GM19455 (cell line): ENCODE data around the gene RPTOR.

Experiments used
- ATAC-seq: cut with Tn5 transposase; IDR thresholded peaks from one replicate; pipeline ENCODE4 v1.9.1; 2021; ENCODE audit not compliant: unreplicated experiment

The RPTOR gene

GRCh38 chr17:80951121-80952090, 406.8 kb downstream of the RPTOR start:
- no peak for ATAC-seq

DNA sequence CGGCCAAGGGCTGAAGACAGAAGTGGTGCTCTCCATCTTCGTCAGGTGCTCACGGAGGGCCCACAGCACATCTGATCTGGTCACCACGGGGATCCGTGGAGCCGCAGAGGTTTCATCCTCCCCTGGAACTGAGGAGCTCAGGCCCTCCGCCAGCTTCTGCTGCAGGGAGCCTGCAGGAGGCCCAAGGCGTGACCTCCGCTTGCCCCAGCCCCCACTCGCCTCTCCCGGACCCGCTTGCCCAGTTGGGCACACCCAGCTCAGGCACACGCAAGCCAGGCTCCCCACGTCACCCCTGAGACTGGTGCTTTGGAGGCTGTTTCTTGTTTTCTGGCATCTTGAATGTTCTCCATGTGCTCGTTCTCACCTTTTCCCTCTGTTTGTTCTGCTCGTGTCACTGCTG, 407.7 kb downstream of the RPTOR start:
- no peak for ATAC-seq

GRCh38 chr17:80953471-80954315, 409.1 kb downstream of the RPTOR start:
- ATAC-seq, result no peak

- ATAC-seq, result no peak
Observed at GRCh38 chr17:80955078-80955477, 410.4 kb downstream of the RPTOR start.

DNA sequence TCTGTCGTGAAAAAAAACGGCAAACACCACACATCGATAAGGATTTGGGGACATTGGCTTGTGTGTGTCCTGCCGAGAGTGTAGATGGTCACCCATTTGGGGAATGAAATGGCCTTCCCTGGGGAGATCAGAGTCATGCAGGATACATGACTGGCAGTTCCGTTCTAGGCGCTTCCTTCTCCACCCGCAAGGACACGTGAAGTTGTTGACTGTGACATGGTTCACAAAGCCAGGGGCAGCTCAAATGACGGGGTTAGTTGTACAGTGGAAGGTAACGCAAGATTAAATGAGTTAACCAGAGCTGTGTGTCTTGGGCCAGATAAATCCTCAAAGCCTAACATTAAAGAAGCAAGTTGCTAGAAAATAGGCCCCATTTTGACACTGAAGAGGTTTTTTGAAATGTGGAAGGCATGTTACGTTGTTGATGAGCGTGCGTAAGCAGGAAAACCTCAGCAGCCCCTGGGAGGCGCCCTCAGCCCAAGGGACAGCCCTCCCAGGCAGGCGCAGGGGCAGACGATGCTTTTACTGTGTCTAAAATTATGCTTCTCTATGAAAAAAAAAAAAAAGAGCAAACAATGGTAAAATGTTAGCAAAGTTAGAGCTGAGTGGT, 411.1 kb downstream of the RPTOR start:
- no peak for ATAC-seq

DNA sequence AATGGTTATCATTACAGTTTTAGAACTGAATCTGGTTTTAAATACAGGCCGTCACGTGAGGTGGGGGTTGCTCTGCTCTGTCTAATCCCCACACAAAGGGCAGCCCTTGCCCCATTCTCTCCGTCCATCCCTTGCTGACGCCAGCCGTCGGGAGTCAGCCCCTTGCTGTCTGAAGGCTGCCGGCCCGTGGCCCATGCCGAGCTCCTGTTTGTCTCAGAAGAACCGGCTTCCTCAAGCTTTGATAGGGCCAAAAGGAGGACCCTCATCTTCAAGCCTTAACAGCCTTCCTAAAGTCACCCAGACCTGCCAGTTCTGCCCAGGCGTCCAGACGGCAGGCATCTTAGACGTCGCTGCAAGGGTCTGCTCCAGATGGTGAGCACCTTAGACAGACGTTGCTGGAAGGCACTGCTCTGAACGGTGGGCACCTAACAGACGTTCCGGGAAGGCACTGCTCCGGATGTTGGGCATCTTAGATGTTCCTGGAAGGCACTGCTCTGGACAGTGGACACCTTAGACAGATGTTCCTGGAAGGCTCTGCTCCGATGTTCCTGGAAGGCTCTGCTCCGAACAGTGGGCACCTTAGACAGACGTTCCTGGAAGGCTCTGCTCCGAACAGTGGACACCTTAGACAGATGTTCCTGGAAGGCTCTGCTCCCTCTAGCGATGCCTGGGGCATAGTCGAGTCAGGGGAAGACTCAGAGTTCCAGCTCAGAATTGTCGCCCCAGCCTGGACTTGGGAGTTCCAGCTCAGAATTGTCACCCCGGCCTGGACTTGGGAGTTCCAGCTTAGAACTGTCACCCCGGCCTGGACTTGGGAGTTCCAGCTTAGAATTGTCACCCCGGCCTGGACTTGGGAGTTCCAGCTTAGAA, 411.9 kb downstream of the RPTOR start:
- ATAC-seq, result no peak

DNA sequence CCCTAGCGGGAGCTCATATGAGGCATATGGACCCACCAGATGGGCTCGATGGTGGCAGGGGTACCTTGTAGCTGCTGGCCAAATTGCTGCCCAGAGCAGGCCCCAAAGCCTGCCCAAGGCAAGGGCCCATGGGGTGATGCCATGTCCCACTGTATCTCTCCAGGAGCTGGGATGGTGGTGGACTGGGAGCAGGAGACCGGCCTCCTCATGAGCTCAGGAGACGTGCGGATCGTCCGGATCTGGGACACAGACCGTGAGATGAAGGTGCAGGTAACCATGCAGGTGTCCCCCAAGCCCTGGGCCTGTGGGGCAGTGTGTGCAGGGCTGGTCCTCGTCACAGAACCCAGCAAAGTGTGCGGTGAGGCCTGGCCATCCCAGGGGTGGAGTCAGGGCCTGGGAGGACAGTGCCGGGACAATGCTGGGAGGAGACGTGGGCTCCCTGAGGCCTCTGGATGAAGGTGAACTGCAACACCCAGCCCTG, 412.9 kb downstream of the RPTOR start:
- no peak for ATAC-seq

GRCh38 chr17:80959330-80960036, 414.8 kb downstream of the RPTOR start:
- no peak for ATAC-seq

DNA sequence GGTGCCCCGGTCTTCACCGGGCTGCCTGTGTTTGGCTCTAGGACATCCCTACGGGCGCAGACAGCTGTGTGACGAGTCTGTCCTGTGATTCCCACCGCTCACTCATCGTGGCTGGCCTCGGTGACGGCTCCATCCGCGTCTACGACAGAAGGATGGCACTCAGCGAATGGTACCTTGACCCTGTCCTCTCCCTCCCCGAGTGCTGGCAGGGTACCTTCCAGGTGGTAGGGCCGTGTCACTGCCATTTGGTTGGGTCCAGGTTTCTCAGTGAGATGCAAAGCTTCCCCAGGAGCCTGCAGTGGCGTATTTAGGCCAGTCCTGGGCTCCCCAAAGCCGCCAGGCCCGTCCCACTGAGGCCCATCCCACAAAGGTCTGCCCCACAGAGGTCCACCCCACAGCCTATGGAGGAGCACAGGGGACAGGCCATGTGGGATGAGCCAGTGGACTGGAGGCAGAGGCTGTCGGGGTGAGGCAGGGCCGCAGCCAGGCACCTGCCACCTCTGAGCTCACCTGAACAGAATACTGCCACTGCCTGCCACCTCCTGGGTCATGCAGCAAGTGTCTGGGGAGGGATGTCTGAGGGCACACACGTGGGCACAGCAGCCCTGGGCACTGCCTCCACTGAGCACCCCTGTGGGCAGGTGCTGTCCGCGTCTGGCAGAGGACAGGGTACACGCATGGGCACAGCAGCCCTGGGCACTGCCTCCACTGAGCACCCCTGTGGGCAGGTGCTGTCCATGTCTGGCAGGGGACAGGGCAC, 415.6 kb downstream of the RPTOR start:
- ATAC-seq, result no peak

DNA sequence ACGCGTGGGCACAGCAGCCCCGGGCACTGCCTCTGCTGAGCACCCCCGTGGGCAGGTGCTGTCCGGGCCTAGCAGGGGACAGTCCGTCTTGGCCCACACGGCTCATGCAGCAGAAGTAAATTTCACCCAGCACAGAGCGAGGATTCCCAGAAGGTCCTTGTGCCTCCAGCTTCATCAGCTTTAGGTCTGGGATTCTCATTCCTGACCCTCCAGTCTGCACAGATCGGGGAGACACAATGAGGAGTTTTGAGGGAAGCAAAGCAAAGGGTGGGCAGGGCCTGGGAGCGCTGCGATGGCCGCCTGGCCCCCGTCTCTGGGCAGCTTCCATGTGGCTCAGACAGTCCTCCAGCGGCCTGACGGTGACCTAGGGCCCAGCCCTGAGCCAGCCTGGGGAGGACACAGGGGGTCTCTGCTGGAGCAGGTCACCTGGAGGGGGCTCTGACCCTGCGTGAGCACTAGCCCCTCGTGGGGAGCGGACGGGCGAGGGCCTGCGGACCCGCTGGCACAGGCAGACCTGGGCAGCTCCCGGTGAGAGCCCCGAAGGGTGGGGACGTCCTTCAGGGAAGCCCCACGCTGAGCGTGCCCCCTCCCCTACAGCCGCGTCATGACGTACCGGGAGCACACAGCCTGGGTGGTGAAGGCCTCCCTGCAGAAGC, 416.3 kb downstream of the RPTOR start:
- no peak for ATAC-seq

DNA sequence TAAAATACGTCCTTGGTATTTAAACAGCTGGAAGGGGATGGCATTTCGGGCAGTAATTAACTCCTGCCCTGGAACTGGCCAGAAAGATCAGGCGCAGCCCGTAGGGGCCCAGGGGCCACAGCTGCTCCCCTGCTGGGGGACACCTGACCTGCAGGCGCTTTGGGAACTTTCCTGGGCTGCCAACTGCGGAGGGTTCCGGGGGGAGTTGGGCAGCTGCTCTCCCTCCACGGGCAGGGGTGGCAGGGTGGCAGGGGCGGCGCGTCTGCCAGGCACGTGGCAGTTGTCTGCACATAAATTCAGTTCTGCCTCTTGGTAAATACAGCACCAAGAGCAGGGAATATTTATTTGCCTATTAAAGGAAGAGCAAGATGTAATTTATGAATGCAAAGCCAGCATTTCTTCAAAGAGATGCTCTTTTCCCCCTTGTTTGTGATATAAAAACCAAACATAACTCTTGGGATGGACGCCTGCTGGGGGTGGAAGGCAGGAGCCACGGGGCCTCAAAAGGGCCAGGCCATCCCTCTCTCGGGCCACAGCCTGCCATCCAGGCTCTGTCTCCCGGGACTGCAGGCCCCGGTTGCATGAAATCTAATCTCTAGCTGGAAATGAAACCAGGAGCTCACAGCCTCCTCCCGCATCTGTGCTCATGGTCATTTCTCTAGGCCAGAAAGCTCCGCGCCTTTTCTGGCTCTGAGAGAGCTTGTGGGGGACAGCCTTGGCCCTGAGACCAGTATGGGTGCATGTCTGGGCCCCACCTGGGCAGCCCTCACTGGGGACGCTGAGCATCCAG, 417.1 kb downstream of the RPTOR start:
- ATAC-seq, result no peak

DNA sequence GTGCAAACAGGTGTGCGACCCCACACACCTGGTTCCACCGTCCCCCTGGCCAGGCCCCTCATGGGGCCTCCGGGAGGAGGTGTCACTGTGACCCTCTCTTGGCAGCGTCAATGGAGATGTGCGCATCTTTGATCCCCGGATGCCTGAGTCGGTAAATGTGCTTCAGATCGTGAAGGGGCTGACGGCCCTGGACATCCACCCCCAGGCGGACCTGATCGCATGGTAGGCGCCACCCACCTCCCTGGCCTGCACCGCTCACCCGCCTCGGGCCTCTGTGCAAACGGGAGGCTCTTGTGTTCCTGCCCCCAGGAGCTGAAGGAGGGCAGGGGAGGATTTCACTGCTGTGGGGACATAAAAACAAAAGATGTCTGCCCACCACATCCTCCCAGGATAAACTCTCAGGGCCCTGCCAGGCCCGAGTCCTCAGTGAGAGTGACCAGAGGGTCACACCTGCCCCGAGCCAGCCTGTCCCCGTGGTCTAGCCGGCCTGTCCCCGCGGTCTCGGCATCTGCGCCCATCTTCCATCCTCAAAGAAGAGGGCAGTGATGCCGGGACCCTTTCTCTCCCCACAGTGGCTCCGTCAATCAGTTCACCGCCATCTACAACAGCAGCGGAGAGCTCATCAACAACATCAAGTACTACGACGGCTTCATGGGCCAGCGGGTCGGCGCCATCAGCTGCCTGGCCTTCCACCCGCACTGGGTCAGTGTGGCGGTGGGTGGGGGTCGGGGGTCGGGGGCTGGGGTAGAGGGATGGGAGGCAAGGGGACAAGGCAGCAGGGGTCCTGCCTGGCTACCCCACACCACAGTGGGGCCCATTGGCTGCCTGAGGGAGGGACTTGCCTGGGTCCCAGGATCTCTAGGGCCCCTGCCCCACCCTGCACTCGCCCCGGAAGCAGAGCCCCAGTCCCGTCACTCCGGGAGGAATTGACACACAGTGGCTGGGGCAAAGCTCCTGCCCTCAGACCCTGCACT, 418.0 kb downstream of the RPTOR start:
- no peak for ATAC-seq

DNA sequence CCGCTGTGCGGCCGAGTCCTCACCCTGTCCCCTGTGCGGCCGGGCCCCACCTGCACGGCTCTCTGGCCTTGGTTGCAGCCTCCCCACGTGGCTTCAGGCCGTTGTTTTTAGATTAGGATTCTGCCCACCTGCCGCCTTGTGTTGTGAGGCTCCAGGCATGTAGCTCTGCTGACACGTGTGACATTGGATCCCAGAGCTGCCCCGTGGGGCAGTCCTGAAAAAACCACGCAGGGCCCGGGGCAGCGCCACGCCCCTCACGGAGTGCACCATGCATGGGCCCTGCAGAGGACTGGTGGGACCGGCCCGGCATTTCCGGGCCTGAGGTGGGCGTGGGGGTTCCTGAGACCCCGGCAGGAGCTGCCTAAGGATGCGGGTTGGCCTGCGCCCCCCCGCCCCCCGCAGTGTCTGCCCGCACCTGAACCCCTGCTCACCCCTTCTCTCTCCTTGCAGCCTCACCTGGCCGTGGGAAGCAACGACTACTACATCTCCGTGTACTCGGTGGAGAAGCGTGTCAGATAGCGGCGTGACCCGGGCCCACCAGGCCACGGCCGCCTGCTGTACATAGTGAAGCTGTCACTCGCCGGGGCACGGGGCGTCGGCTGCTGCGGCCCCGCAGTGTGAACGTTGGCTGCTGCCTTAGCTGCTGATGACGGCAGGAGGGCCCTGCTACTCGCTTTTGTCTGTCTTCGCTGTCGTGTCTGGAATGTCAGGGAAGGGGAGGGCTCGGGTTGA, 419.3 kb downstream of the RPTOR start:
- ATAC-seq, result no peak

DNA sequence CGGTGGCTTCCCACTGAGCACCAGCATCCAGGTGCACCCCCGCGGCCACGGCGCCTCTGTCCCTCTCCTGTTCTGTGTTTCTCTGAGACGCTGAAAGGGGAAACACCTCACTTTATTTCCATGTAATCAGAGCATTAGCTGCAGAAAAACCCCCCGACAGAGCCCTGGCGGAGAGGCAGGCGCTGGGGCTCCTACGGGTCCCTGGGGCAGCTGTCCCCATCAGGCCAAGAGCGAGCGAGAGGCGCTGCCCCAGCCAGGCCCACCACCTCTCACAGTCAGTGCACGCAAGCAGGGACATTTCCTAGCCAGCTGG, 419.9 kb downstream of the RPTOR start:
- no peak for ATAC-seq

- no peak for ATAC-seq
Observed at GRCh38 chr17:80964859-80965580, 420.4 kb downstream of the RPTOR start.
